Measurements from ENCODE around the gene NADK2. TPM values are rescaled to one million over a fixed set of nuclear protein-coding genes. Genes with fewer than 3 reads are reported as not detected.
A peak's percentile ranks its signal among the peaks of the same experiment; 100 is the strongest.

NADK2 gene
- total RNA-seq, 1 donor from 2014 or later, result 68.2 TPM

- Mint-ChIP-seq H3K4me3 (no peak overlapping the region), H3K9me3 (no peaks in the 10 kb centered on the region), H3K36me3 (peaks cover 23% of the 10 kb centered on the region), H3K4me1 (peaks cover 6% of the 10 kb centered on the region), H3K27ac (no peak overlapping the region), H3K27me3 (ENCODE audit: insufficient read depth, low read depth) (no peaks in the 10 kb centered on the region)
- Histone ChIP-seq H3F3A (ENCODE audit: low read depth) (peaks cover 25% of the 10 kb centered on the region), H3K9ac (no peak overlapping the region), H4K20me1 (ENCODE audit: low read depth) (no peaks in the 10 kb centered on the region), H3K36me3 (peaks cover 50% of the 10 kb centered on the region), H3K9me3 (ENCODE audit: low read depth) (no peaks in the 10 kb centered on the region), H3K4me3 (peak overlapping the region; percentile 25), H3K79me2 (ENCODE audit: low read depth) (no peaks in the 10 kb centered on the region), H3K4me1 (peaks cover 27% of the 10 kb centered on the region), H3K4me2 (peak overlapping the region; percentile 55), H3K27ac (peak overlapping the region; percentile 71), H2AFZ (replicated peaks) (no peak overlapping the region), H3K27me3 (no peaks in the 10 kb centered on the region)
- DNase-seq (ENCODE audit: low spot score), result peak; percentile 55
- no peak for TF ChIP-seq EZH2phosphoT487 (IDR thresholded peaks at IDR 0.05)
- TF ChIP-seq CTCF (IDR thresholded peaks at IDR 0.05), result no peak
- TF ChIP-seq EZH2 (IDR thresholded peaks at IDR 0.05), result no peak
These were observed 63.2 kb downstream of the NADK2 start for GRCh38 chr5:36178524-36178890.

- Histone ChIP-seq H3K9ac (no peak overlapping the region), H2AFZ (replicated peaks) (no peak overlapping the region), H3K9me3 (ENCODE audit: low read depth) (no peaks in the 10 kb centered on the region), H4K20me1 (ENCODE audit: low read depth) (no peaks in the 10 kb centered on the region), H3K79me2 (ENCODE audit: low read depth) (no peaks in the 10 kb centered on the region), H3K4me2 (peak overlapping the region; percentile 55), H3K36me3 (peaks cover 56% of the 10 kb centered on the region), H3K27me3 (no peaks in the 10 kb centered on the region), H3F3A (ENCODE audit: low read depth) (peaks cover 25% of the 10 kb centered on the region), H3K27ac (peak overlapping the region; percentile 71), H3K4me1 (peaks cover 27% of the 10 kb centered on the region), H3K4me3 (peak overlapping the region; percentile 25)
- no peak overlapping the region for H3K4me3 Mint-ChIP-seq
- H3K4me1 Mint-ChIP-seq, result peaks cover 6% of the 10 kb centered on the region
- H3K9me3 Mint-ChIP-seq, result no peaks in the 10 kb centered on the region
- TF ChIP-seq CTCF (IDR thresholded peaks at IDR 0.05) (peak; percentile 61), EZH2 (IDR thresholded peaks at IDR 0.05) (no peak), EZH2phosphoT487 (IDR thresholded peaks at IDR 0.05) (no peak)
- DNase-seq (ENCODE audit: low spot score), result peak; percentile 50
- H3K27me3 Mint-ChIP-seq (ENCODE audit: insufficient read depth, low read depth), result no peaks in the 10 kb centered on the region
- peaks cover 24% of the 10 kb centered on the region for H3K36me3 Mint-ChIP-seq
- H3K27ac Mint-ChIP-seq, result no peak overlapping the region
These were observed 63.8 kb downstream of the NADK2 start for GRCh38 chr5:36177715-36178523.

- Histone ChIP-seq H3K27ac (peak overlapping the region; percentile 66), H4K20me1 (ENCODE audit: low read depth) (no peaks in the 10 kb centered on the region)
These were observed 64.6 kb downstream of the NADK2 start for GRCh38 chr5:36177154-36177553.

More at GRCh38 chr5:36177154-36177553, 64.6 kb downstream of the NADK2 start:
- H3K4me3 Mint-ChIP-seq, result no peak overlapping the region
- peaks cover 6% of the 10 kb centered on the region for H3K4me1 Mint-ChIP-seq
- H3K9me3 Mint-ChIP-seq, result no peaks in the 10 kb centered on the region
- Histone ChIP-seq H3K4me1 (peaks cover 27% of the 10 kb centered on the region), H3K9ac (no peak overlapping the region), H3K4me2 (no peak overlapping the region), H3K79me2 (ENCODE audit: low read depth) (no peaks in the 10 kb centered on the region), H2AFZ (replicated peaks) (no peak overlapping the region), H3K9me3 (ENCODE audit: low read depth) (no peaks in the 10 kb centered on the region), H3K27me3 (no peaks in the 10 kb centered on the region), H3K4me3 (no peak overlapping the region), H3F3A (ENCODE audit: low read depth) (peaks cover 25% of the 10 kb centered on the region), H3K36me3 (peaks cover 56% of the 10 kb centered on the region)
- no peaks in the 10 kb centered on the region for H3K27me3 Mint-ChIP-seq (ENCODE audit: insufficient read depth, low read depth)
- TF ChIP-seq EZH2 (IDR thresholded peaks at IDR 0.05) (no peak), CTCF (IDR thresholded peaks at IDR 0.05) (no peak), EZH2phosphoT487 (IDR thresholded peaks at IDR 0.05) (no peak)
- peaks cover 18% of the 10 kb centered on the region for H3K36me3 Mint-ChIP-seq
- DNase-seq (ENCODE audit: low spot score), result no peak
- no peak overlapping the region for H3K27ac Mint-ChIP-seq

Measured in neural progenitor cell (in vitro differentiated cells).